ENCODE measurements around the gene MOGAT2. TPM values are rescaled to one million over a fixed set of nuclear protein-coding genes. Genes with fewer than 3 reads are reported as not detected.

MOGAT2 gene
- total RNA-seq, 2 donors from 2014 or later, result not detected

DNA sequence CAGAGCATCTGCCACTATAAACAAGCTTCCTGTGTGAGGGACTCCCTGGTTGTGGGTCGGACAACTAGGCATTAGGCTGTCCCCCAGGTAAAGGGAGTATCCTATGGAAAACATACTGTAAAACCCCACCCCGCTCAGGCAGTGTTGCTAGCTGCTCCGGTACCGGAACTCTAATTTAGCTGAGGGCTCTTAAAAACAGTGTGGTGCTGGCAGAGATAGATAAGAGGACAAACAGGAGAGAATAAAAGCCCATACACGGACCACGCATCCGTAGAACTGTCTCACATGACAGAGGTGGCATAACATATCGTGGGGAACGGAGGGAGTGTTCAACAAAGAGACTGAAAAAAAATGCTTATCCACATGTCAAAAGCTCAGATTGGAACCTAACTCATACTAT is 3.4 kb upstream of the MOGAT2 start:
- TF ChIP-seq, protein P1, sequence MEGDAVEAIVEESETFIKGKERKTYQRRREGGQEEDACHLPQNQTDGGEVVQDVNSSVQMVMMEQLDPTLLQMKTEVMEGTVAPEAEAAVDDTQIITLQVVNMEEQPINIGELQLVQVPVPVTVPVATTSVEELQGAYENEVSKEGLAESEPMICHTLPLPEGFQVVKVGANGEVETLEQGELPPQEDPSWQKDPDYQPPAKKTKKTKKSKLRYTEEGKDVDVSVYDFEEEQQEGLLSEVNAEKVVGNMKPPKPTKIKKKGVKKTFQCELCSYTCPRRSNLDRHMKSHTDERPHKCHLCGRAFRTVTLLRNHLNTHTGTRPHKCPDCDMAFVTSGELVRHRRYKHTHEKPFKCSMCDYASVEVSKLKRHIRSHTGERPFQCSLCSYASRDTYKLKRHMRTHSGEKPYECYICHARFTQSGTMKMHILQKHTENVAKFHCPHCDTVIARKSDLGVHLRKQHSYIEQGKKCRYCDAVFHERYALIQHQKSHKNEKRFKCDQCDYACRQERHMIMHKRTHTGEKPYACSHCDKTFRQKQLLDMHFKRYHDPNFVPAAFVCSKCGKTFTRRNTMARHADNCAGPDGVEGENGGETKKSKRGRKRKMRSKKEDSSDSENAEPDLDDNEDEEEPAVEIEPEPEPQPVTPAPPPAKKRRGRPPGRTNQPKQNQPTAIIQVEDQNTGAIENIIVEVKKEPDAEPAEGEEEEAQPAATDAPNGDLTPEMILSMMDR (conservative IDR thresholded peaks at IDR 0.05), result no peak
- Mint-ChIP-seq H3K9me3 (no peaks in the 10 kb centered on the region), H3K4me3 (no peak overlapping the region), H3K27ac (no peak overlapping the region), H3K36me3 (ENCODE audit: low read depth) (no peaks in the 10 kb centered on the region), H3K27me3 (ENCODE audit: insufficient read depth) (peaks cover 78% of the 10 kb centered on the region), H3K4me1 (peaks cover 10% of the 10 kb centered on the region)
- Histone ChIP-seq H3K27ac (ENCODE audit: low read depth, low read length) (no peak overlapping the region), H3K36me3 (ENCODE audit: control insufficient read depth, insufficient read depth, low read length) (no peaks in the 10 kb centered on the region), H3K9ac (ENCODE audit: extremely low read depth, low read length, poor library complexity, severe bottlenecking) (no peak overlapping the region), H3K27me3 (ENCODE audit: control insufficient read depth, insufficient read depth, low read length, poor library complexity, severe bottlenecking) (no peaks in the 10 kb centered on the region), H3K4me3 (ENCODE audit: low read length) (no peak overlapping the region), H3K4me1 (ENCODE audit: control insufficient read depth, insufficient read depth, low read length) (no peaks in the 10 kb centered on the region), H3K9me3 (ENCODE audit: control insufficient read depth, low read length) (no peaks in the 10 kb centered on the region)
- no peak for DNase-seq
- 95 to 96% methylated on average over 4 to 9 of the region's 9 CpGs for WGBS, 2 experiments (ENCODE audit: insufficient coverage in 1 of 2, insufficient read length in 1 of 2)

DNA sequence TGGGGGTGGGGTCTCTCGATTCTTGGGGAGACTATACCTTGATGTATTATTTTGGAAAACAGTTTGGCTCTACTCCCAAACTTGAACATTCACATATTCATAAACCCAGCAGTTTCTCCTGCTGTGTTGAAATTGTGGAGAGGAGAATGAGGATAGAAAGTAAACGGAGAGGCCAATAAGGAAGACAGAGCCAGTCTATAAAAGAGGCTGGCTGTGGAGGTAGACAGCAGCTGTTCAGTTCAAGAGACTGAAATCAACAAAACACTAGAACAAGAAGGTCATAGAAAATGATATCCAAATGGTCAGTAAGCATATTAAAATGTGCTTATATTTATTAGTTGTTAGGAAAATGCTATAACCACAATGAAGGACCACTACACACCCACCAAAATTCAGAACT is 1.9 kb upstream of the MOGAT2 start:
- Histone ChIP-seq H3K4me1 (ENCODE audit: control insufficient read depth, insufficient read depth, low read length) (no peaks in the 10 kb centered on the region), H3K27me3 (ENCODE audit: control insufficient read depth, insufficient read depth, low read length, poor library complexity, severe bottlenecking) (no peaks in the 10 kb centered on the region), H3K36me3 (ENCODE audit: control insufficient read depth, insufficient read depth, low read length) (no peaks in the 10 kb centered on the region), H3K9me3 (ENCODE audit: control insufficient read depth, low read length) (no peaks in the 10 kb centered on the region), H3K27ac (ENCODE audit: low read depth, low read length) (no peak overlapping the region), H3K9ac (ENCODE audit: extremely low read depth, low read length, poor library complexity, severe bottlenecking) (no peak overlapping the region), H3K4me3 (ENCODE audit: low read length) (no peak overlapping the region)
- H3K4me3 Mint-ChIP-seq, result no peak overlapping the region
- 92% methylated on average over 1 of the region's 2 CpGs; no CpG with 5 or more reads in 1 of the 2 experiments for WGBS, 2 experiments (ENCODE audit: insufficient coverage in 1 of 2, insufficient read length in 1 of 2)
- H3K4me1 Mint-ChIP-seq, result peaks cover 13% of the 10 kb centered on the region
- TF ChIP-seq, protein P1 (conservative IDR thresholded peaks at IDR 0.05), result no peak
- peaks cover 81% of the 10 kb centered on the region for H3K27me3 Mint-ChIP-seq (ENCODE audit: insufficient read depth)
- no peaks in the 10 kb centered on the region for H3K9me3 Mint-ChIP-seq
- no peak for DNase-seq
- no peaks in the 10 kb centered on the region for H3K36me3 Mint-ChIP-seq (ENCODE audit: low read depth)
- no peak overlapping the region for H3K27ac Mint-ChIP-seq

DNA sequence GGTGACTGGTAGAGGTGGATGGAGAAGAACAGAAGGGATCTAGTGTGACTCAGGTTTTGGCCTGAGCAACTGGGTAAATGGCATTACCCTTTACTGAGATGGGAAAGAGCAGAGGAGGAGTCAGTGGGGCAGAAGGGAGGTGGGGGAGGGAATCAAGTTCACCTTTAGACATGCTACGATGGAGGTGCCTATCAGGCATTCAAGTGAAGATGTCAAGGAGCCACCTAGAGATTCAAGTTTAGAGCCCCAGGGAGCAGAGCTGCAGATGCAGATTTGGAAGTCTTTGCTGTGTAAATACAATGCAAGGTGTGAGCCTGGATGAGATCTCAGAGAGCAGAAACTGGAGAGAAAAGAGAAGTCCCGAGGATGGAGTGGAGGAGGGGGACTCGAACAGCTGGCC is 979 bp upstream of the MOGAT2 start:
- H3K4me1 ChIP-seq (ENCODE audit: control insufficient read depth, insufficient read depth, low read length), result no peaks in the 10 kb centered on the region
- H3K36me3 ChIP-seq (ENCODE audit: control insufficient read depth, insufficient read depth, low read length), result no peaks in the 10 kb centered on the region
- TF ChIP-seq, protein P1 (conservative IDR thresholded peaks at IDR 0.05), result no peak
- Mint-ChIP-seq H3K9me3 (no peaks in the 10 kb centered on the region), H3K27ac (no peak overlapping the region), H3K36me3 (ENCODE audit: low read depth) (no peaks in the 10 kb centered on the region), H3K27me3 (ENCODE audit: insufficient read depth) (peaks cover 78% of the 10 kb centered on the region), H3K4me3 (no peak overlapping the region), H3K4me1 (peaks cover 13% of the 10 kb centered on the region)
- WGBS, 2 experiments (ENCODE audit: insufficient coverage in 1 of 2, insufficient read length in 1 of 2), result 53 to 69% methylated on average over 3 of the region's 3 CpGs
- no peak for DNase-seq
- H3K9me3 ChIP-seq (ENCODE audit: control insufficient read depth, low read length), result no peaks in the 10 kb centered on the region
- H3K27ac ChIP-seq (ENCODE audit: low read depth, low read length), result no peak overlapping the region
- H3K9ac ChIP-seq (ENCODE audit: extremely low read depth, low read length, poor library complexity, severe bottlenecking), result no peak overlapping the region
- no peak overlapping the region for H3K4me3 ChIP-seq (ENCODE audit: low read length)
- no peaks in the 10 kb centered on the region for H3K27me3 ChIP-seq (ENCODE audit: control insufficient read depth, insufficient read depth, low read length, poor library complexity, severe bottlenecking)
